Activated T-cell treated with anti-CD3 and anti-CD28 coated beads for 4 hours (primary cell): Measurements from ENCODE around the gene KRCC1.
"Not testable (repeated sequence)": the region's sequence is repeated elsewhere in the genome, so short reads cannot be mapped to it uniquely, and the experiment has no call there.

Source experiments
- DNase-seq: peaks from one replicate; pipeline ENCODE4 v3.0.0-alpha.2; 2020

KRCC1 gene

DNA sequence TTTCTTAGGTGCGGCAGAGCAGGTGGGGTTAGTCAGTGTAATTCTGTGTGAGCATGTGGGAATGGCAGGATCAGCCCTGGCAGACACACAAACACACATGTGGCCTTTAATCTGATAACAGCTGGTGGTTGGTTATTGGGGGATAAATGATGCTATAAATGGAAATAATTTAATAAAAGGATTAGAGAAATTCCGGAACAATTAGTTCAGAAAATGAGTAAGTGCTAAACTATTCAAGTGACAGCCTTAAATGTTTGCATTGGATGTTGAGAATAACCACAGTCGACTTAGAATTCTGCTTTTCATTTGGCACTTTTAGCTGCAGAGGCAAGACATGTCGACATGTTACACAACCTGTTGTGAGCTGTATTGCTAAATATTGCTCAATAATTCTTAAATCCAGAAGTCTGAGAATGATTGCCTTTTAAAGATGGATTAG lies 19.3 kb upstream of the KRCC1 start:
- DNase-seq = no peak

DNA sequence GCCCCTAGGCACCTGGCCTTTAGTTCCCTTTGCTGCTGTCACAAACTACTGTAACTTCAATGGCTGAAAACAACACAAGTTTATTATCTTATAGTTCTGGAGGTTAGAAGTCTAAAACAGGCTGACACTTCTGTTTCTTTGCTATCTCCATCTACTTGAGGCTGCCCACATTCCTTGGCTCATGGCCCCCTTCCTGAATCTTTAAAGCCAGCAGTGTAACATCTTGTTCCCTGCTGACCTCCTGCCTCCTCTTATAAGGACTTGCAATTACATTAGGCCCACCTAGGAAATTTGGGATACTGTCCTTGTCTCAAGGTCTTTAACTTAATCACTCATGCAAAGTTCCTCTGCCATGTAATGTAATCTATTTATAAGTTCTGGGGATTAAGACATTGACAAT lies 18.6 kb upstream of the KRCC1 start:
- DNase-seq = no peak

- no peak for DNase-seq
Observed at GRCh38 chr2:88071365-88071764, 15.8 kb upstream of the KRCC1 start.

DNA sequence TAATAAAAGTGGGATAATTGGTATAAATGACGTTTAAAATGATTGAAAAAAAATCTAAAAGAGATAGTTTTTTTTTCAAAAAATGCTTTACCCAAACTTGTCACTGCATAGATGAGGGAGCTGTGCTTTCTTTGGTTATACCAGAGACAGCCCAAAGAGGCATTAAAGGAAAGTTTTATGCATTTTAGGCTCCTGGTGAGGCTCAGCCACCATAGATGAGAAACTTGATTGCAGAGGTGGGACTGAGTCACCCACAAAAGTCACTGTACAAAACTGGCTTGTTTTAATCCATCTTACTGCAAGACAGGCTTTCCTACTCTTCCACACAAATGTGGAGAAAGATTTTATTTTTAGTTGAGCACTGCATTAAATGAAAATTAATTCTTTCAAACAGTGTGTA lies 14.5 kb upstream of the KRCC1 start:
- DNase-seq = no peak

DNA sequence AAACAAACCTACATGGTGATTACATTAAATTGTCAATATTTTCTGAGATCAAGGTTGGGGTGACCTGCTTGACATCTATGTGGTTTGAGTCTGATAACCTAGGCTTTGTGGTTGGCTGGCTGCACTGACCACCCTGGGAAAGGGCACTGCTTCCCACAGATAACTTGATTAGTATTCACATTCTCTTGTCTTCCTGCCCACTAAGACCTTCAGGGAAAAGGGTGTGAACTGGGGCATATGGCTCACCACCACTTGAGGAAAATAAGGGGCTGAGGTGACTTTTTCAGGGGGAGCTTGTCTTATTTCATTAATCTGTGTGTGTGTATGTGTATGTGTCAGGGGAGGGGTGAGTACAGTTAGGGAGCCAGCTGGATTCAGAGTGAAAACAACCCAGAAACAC lies 13.5 kb upstream of the KRCC1 start:
- DNase-seq = no peak

DNA sequence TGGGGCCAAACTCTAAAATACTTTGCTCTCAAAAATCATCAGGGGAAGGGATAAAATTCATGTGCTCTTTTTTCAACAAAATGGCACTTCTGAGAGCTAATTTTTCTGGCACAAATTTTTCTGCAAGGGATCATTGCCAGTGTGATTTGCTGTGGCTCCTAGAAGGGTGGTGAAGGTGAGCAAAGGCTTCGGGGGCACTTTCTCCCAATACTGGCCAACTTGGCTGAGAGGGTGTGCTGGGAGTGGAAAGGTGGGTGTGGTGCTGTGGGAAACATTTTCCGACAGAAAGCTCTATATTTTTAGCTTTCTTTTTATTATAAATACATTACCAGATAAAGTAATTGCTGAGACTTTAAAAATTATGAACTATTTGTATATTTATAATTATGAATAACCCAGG lies 12.5 kb upstream of the KRCC1 start:
- DNase-seq = no peak

DNA sequence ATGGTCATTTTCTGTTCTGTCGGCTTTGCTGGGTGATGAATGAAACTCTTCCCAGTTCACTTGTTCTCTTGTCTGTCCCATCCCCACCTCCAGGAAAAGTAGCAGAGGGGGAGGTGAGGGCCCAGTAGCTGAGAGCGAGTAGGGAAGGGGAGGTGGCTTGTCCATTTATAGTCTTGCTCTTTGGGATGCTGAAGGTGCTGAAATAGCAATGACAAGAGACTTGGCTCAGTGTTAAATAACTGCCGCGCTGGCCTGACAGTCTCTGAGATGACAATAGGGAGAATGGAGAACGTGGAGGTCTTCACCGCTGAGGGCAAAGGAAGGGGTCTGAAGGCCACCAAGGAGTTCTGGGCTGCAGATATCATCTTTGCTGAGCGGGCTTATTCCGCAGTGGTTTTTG lies 12.0 kb upstream of the KRCC1 start, which contains the start of gene SMYD1:
Gene SMYD1 (plus strand): TSS at position 228 of the 400 bp plus-strand sequence. CDS start 40 bp downstream, at position 268.
- no peak for DNase-seq

DNA sequence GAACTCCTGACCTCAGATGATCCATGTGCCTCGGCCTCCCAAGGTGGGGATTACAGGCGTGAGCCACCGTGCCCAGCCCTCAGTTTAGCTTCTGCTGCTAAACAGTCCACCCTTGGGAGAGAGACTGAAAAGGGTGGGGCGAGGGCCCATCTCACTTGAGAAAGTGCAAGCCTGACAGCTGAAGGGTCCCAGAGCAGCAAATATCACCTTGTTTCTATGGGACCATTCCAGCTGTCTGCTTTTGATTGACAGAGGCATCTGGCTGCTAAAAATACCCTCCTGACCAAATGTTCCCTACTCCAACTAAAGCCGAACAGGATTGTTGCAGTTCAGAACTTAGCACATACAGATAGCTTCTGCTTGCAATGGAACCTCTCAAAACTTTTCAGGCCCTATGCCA lies 11.6 kb upstream of the KRCC1 start:
- DNase-seq = no peak

GRCh38 chr2:88066543-88066942 lies 11.0 kb upstream of the KRCC1 start:
- DNase-seq = no peak

GRCh38 chr2:88061295-88061694 lies 5.7 kb upstream of the KRCC1 start:
- DNase-seq = no peak

- no peak for DNase-seq
Observed at GRCh38 chr2:88060907-88061275, 5.3 kb upstream of the KRCC1 start.

DNA sequence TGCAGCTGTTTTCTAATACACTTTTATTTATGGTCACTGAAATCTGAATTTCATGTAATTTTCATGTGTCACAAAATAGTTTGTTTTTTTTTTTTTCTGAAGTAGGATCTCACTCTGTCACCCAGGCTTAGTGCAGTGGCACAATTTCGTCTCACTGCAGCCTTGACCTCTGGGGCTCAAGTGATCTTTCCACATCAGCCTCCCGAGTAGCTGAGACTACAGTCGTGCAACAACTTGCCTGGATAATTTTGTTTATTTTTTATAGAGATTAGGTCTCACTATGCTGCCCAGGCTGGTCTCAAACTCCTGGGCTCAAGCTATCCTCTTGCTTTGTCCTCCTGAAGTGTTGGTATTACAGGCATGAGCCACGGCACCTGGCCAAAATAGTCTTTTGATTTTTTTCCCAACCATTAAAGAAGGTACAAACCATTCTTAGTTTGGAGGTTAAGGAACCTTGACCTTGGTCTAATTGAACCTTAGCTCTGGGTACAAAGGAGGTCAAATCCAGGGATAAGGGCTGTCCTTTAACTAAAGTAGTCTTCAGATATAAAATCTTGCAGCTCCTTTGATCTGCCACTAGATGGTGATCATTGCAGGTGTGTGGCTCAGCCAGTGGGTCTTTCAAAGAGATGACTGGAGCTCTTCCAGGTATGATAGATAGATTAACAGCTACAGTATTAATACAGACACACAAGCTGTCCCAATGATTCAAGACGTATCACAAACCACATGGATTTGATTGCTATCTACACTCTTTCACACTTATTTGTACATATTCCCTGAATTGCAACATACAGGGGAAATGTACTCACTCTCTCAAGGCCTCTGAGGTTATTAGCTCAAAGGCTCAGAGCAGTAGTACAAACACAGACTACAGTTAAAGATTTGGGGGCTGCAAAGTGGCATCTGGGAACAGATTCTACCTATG lies 4.7 kb upstream of the KRCC1 start:
- DNase-seq = no peak

DNA sequence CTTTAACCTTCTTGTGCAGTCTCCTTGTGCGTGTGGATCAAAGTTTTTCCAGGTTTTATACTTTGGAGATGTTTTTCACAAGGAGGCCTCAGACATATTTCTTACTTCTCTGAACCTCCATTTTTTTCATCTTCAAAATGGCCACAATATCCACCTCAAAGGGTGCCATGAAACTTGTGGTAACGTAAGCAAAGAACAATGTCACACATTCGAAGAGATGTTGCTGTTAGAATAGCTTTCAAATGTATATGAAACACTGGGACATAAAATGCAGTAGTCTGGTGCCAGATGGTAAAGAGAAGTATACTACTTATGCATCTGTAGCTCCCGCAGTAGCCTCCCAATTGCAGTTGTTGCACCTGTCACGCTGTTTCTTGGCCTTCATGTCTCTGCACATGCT lies 2.6 kb upstream of the KRCC1 start:
- no peak for DNase-seq

- no peak for DNase-seq
Observed at GRCh38 chr2:88057437-88057844, 1.9 kb upstream of the KRCC1 start.

DNA sequence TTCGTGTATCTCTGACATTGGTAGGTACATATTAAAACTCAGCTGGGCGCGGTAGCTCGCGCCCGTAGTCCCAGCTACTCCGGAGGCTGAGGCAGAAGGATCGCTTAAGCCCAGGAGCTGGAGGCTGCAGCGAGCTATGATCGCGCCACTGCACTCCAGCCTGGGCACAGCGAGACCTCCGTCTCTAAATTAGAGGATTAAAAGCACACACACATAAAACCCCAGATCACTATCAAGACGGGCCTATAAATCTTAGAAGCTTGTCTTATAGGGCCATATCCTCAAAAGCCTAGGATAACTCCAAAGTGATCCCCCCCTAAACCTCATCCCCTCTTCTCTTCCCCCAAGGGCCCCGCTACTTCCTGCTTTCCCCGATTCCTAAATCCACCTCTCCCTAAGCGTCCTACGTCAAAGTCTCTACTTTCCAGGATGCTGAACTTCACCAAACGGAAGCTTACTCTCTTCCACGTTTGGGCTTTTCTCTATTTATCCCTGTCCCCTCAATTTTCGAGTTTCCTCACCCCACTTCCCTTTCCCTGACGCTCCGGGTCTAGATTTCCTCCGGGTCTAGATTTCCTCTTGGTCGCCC lies 707 bp downstream of the KRCC1 start:
- no peak for DNase-seq

DNA sequence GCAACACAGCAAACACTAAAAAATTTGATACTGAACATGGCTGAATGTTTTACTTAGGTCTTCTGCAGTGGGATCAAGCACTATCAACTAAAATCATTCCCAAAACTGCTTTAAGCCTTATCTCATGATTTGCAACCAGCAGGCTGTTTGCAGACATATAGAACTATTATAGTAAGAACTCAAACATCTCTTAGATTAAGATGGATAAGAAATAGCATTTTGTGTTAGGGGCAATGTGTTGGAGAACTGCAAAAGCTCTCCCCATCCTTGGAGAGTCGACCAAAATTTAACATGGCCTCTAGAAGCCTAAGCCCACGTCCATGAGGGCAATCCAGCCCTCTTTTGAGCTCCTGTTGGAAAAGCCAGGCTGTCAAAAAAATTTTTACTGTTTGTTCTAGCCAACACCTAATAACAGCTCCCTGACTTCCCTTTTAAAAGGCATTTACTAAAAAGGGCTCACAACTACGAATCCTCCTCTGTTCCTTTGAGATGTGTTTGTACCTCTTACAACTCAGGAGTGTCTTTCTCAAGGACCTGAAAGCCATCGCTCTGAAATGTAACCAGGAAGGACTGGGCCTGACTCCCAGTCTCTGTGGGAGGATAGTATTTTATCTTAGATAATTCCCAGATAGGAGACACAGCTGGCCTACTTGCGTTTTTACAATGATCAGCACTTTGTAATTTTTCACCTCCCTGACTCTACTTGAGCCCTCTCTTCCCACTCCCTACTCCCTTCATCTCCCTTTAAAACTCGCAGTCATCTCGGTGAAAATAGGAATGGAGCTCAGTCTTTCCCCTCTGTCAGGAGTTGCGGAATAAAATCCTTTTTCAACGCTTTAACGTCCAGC lies 1.4 kb downstream of the KRCC1 start:
- DNase-seq = no peak

DNA sequence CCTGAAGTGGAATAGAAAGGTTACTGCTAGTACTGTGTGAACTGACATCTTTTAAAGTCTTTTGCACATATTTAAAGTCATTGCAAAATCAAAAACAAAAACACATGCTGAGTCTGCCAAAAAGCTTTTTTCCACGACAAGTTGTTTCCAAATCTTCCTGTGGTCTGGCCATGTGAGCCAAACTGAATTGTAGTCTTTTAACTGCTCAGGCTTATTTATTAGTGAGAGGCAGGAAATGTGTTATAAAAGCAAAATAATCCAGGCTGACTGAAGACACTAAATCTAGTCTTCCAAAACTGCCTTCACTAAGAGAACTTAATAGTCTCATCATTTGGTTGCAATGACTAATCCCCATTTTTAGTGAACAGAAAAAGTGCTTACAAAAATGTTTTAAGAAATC lies 2.3 kb downstream of the KRCC1 start:
- DNase-seq = no peak

- DNase-seq = no peak
Observed at GRCh38 chr2:88051792-88052191, 3.8 kb downstream of the KRCC1 start.

DNA sequence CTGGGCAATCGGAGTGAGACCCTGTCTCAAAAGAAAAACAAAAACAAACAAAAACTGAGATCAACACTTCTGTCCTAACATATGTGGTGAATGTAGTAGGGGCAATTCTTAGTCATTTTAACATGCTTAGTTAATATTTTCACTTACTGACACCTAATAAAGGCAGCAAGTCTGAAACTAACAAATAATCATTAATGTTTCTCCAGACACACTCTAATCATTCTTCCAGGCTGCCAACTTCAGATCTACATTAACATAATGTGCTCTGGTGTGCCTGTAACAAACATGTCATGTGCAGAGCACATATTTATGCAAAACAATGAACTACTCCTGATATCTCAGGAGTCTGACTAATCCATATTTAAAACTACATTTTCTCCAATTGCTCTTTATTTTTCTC lies 6.0 kb downstream of the KRCC1 start:
- DNase-seq = no peak

GRCh38 chr2:88048541-88048940 lies 7.0 kb downstream of the KRCC1 start:
- no peak for DNase-seq

DNA sequence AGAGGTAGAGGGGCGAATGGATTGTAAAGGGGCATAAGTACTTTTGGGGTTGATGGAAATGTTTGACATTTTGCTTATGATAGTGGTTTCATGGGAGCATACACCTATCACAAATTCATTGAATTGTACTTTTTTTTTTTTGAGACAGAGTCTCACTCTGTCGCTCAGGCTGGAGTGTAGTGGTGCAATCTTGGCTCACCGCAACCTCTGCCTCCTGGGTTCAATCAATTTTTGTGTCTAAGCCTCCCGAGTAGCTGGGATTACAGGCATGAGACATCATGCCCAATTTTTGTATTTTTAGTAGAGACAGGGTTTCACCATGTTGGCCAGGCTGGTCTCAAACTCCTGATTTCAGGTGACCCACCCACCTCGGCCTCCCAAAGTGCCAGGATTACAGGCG lies 10.0 kb downstream of the KRCC1 start:
- DNase-seq = not testable (repeated sequence)

- DNase-seq = no peak
Observed at GRCh38 chr2:88042476-88042875, 13.1 kb downstream of the KRCC1 start.

DNA sequence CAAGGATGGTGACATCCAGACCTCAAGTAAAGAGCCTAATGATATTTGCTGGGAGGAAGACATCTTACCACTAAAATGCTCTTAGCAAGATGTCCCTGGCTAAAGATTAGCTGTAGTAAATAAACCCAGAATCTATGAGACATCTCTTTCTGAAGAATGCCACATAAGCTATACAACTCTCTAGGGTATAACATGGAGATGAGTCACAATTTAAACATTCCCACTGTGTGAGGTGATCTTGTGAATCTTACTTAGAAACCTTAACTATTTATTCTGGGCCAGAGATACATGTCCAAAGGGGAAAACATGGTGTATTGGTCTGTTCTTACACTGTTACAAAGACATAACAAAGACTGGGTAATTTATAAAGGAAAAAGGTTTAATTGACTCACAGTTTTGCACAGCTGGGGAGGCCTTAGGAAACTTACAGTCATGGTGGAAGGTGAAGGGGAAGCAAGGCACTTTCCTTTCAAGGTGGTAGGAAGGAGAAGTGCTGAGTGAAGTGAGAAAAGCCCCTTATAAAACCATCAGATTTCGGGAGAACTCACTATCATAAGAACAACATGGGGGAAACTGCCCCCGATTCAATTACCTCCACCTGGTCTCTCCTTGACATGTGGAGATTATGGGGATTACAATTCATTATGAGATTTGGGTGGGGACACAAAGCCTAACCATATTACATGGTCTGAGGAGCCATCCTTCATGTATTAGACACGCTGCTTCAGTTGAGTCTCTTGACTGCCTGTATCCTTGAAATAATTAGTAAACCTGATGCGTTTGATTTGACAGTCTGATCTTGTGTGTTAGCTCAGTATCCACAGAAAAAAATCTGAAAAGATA lies 17.1 kb downstream of the KRCC1 start:
- no peak for DNase-seq
